Measurements from ENCODE around the gene TICAM2. TPM values are rescaled to one million over a fixed set of nuclear protein-coding genes. Genes with fewer than 3 reads are reported as not detected.

TICAM2 gene
- total and polyA plus RNA-seq, 2 of the 8 experiments (the other 6 are each of a cell fraction or from before 2014, with no cell fraction given): 0.02 TPM; not detected in 1

- TF ChIP-seq CHD7 (IDR thresholded peaks at IDR 0.05; ENCODE audit: insufficient replicate concordance, low read length): no peak
- TF ChIP-seq NANOG (IDR thresholded peaks at IDR 0.05; ENCODE audit: insufficient read depth, low read depth, low read length, poor library complexity, severe bottlenecking): no peak
- TF ChIP-seq NRF1 (IDR thresholded peaks at IDR 0.05; ENCODE audit: low read depth, low read length): no peak
- TF ChIP-seq EP300 (IDR thresholded peaks at IDR 0.05; ENCODE audit: borderline replicate concordance in 1 of 2, low read depth in 2 of 2, low read length in 2 of 2): no peak
- TF ChIP-seq TEAD4 (IDR thresholded peaks at IDR 0.05; ENCODE audit: low read depth, low read length): no peak
- no peak for TF ChIP-seq FOSL1 (IDR thresholded peaks at IDR 0.05; ENCODE audit: insufficient read depth, low read depth, low read length)
- peak; percentile 92 for TF ChIP-seq KDM4A (IDR thresholded peaks at IDR 0.05; ENCODE audit: low read depth, low read length, severe bottlenecking)
- peak; percentile 98 for TF ChIP-seq RBBP5 (IDR thresholded peaks at IDR 0.05; ENCODE audit: borderline replicate concordance, low read depth, low read length)
- peak; percentile 62; the same call in 1 of the 2 replicates for TF ChIP-seq SUZ12 (IDR thresholded peaks at IDR 0.05; ENCODE audit: low read length)
Measured at GRCh38 chr5:115625579-115626444, 23.5 kb upstream of the TICAM2 start, which contains the start of gene TMED7 (continued).

All from H1 (cell line).